ENCODE data around the gene PAX2.

The PAX2 gene

GRCh38 chr10:100858747-100859483, 113.5 kb downstream of the PAX2 start:
- DNase-seq (ENCODE audit: low read depth): no peak

- DNase-seq (ENCODE audit: low read depth): no peak
Measured at GRCh38 chr10:100859484-100859763, 114.0 kb downstream of the PAX2 start.

GRCh38 chr10:100863433-100863832, 118.1 kb downstream of the PAX2 start:
- no peak for DNase-seq (ENCODE audit: low read depth)

GRCh38 chr10:100864036-100864885, 118.9 kb downstream of the PAX2 start:
- no peak for DNase-seq (ENCODE audit: low read depth)

GRCh38 chr10:100864978-100865377, 119.6 kb downstream of the PAX2 start:
- no peak for DNase-seq (ENCODE audit: low read depth)

GRCh38 chr10:100866010-100866409, 120.6 kb downstream of the PAX2 start:
- DNase-seq (ENCODE audit: low read depth): no peak

GRCh38 chr10:100866575-100867098, 121.3 kb downstream of the PAX2 start:
- no peak for DNase-seq (ENCODE audit: low read depth)

GRCh38 chr10:100867261-100867963, 122.0 kb downstream of the PAX2 start:
- DNase-seq (ENCODE audit: low read depth): no peak

GRCh38 chr10:100868382-100868781, 123.0 kb downstream of the PAX2 start:
- DNase-seq (ENCODE audit: low read depth): no peak

GRCh38 chr10:100869399-100869798, 124.0 kb downstream of the PAX2 start:
- no peak for DNase-seq (ENCODE audit: low read depth)

GRCh38 chr10:100872034-100872791, 126.8 kb downstream of the PAX2 start:
- peak; percentile 13 for DNase-seq (ENCODE audit: low read depth)

- no peak for DNase-seq (ENCODE audit: low read depth)
Measured at GRCh38 chr10:100873146-100873826, 127.9 kb downstream of the PAX2 start.

GRCh38 chr10:100873827-100874326, 128.5 kb downstream of the PAX2 start:
- no peak for DNase-seq (ENCODE audit: low read depth)

- DNase-seq (ENCODE audit: low read depth): no peak
Measured at GRCh38 chr10:100874702-100875483, 129.5 kb downstream of the PAX2 start.

- no peak for DNase-seq (ENCODE audit: low read depth)
Measured at GRCh38 chr10:100875484-100876166, 130.2 kb downstream of the PAX2 start.

GRCh38 chr10:100876585-100877460, 131.4 kb downstream of the PAX2 start:
- no peak for DNase-seq (ENCODE audit: low read depth)

GRCh38 chr10:100877461-100877850, 132.1 kb downstream of the PAX2 start:
- DNase-seq (ENCODE audit: low read depth): no peak

- peak; percentile 49 for DNase-seq (ENCODE audit: low read depth)
Measured at GRCh38 chr10:100878291-100878910, 133.0 kb downstream of the PAX2 start.

Data from non-pigmented ciliary epithelial cell (primary cell).